Activated CD4-positive, alpha-beta memory T cell treated with anti-CD3 and anti-CD28 coated beads, Interleukin-2, amount 10 ng/mL, durations not matched to agents 7 days and 5 days (primary cell): ENCODE measurements around the gene FAM98B. TPM values are rescaled to one million over a fixed set of nuclear protein-coding genes. Genes with fewer than 3 reads are reported as not detected.

ENCODE experiments used
- CTCF ChIA-PET: fragments of 350-600 bp; sonication (Branson Sonifier 250); formaldehyde crosslinking; loops from one replicate; lab custom pipeline; 2021; ENCODE audit warnings: antibody characterized with exemption, inconsistent platforms; lab: Charles Lee
- POLR2A ChIA-PET: fragments of 350-600 bp; sonication (Branson Sonifier 250); formaldehyde crosslinking; loops from one replicate; lab custom pipeline; 2021; ENCODE audit warnings: antibody characterized with exemption; lab: Charles Lee
- DNase-seq: peaks from one replicate; pipeline ENCODE4 v3.0.0-alpha.2; 2020
- H3K27ac Mint-ChIP-seq: one replicate; pipeline ENCODE4 v1.8.0; 2021; ENCODE audit warnings: mild to moderate bottlenecking, mixed read lengths
- H3K27me3 Mint-ChIP-seq: one replicate; pipeline ENCODE4 v1.8.0; 2021; ENCODE audit warnings: mixed read lengths
- H3K36me3 Mint-ChIP-seq: one replicate; pipeline ENCODE4 v1.8.0; 2021; ENCODE audit warnings: low read depth, mixed read lengths
- H3K4me1 Mint-ChIP-seq: one replicate; pipeline ENCODE4 v1.8.0; 2021; ENCODE audit warnings: mixed read lengths
- H3K4me3 Mint-ChIP-seq: one replicate; pipeline ENCODE4 v1.8.0; 2021; ENCODE audit warnings: mild to moderate bottlenecking, mixed read lengths
- H3K9me3 Mint-ChIP-seq: one replicate; pipeline ENCODE4 v1.8.0; 2021; ENCODE audit warnings: mixed read lengths
- total RNA-seq, 2 experiments: library from RNA; stranded (reverse); gene quantifications; one replicate each; pipeline ENCODE4 v1.2.3, GENCODE V29; 2021

FAM98B gene
- total RNA-seq, 2 experiments from 2014 or later: 33.2 to 35.3 TPM

DNA sequence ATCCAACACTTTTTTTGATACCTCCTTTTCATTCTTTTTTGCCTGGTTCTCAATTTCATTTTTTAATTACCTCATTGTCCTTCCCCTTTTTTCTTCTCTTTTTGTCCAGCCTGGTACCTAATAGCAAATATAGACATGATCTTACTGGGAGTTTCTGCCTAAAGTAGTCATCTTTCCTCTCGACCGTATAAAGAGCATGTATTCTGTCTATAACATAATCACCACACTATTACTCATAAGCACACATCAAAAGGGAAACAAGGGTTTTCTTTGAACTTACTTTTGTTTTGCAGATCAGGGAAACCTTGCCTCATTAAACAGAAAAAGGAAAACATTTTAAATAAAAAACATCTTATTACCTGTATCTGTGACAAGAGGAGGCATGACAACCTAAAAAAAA is 33.0 kb downstream of the FAM98B start:
- Mint-ChIP-seq H3K4me1 (peaks cover 53% of the 10 kb centered on the region), H3K9me3 (no peaks in the 10 kb centered on the region), H3K27ac (peak overlapping the region; percentile 71), H3K4me3 (no peak overlapping the region), H3K27me3 (no peaks in the 10 kb centered on the region), H3K36me3 (peaks cover 63% of the 10 kb centered on the region)
- no peak for DNase-seq
- ChIA-PET POLR2A (interaction anchor here (1.0 to 3.8 kb wide), 5 partner anchors 32 to 210 kb away, joined by 3 to 16 read pairs (median 6); partner anchors contain the start of gene FAM98B), CTCF (interaction anchor here (1.3 to 2.0 kb wide), 5 partner anchors 77 to 213 kb away, joined by 3 to 12 read pairs (median 6); no protein-coding TSS in a partner anchor)

DNA sequence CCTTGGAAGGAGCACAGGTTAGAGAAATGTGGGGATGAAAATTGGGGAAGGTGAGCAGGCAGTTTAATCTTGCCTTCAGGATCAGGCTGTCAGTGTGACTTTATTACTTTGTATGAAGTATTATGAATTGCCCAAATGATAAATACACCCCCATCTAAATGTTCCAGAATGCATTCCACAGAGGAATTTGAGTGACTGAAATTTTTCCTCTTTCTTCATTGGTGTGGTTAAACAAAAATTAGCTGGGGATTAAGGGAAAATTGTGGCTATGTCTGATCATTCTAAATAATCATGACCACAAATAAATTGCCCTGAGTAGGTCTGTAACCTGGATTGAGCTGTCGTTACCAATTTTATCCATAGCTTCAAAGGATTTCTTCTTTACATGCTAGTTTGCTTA is 33.5 kb downstream of the FAM98B start:
- no peak overlapping the region for H3K4me3 Mint-ChIP-seq
- no peak for DNase-seq
- CTCF ChIA-PET: interaction anchor here (1.3 to 1.8 kb wide), 2 partner anchors 204 to 212 kb away, joined by 4 to 8 read pairs; no protein-coding TSS in a partner anchor
- no peaks in the 10 kb centered on the region for H3K27me3 Mint-ChIP-seq
- H3K4me1 Mint-ChIP-seq: peaks cover 53% of the 10 kb centered on the region
- POLR2A ChIA-PET: interaction anchor here (1.0 to 3.8 kb wide), 4 partner anchors 33 to 210 kb away, joined by 3 to 16 read pairs (median 6); partner anchors contain the start of gene FAM98B
- H3K36me3 Mint-ChIP-seq: peaks cover 63% of the 10 kb centered on the region
- no peaks in the 10 kb centered on the region for H3K9me3 Mint-ChIP-seq
- peak overlapping the region; percentile 71 for H3K27ac Mint-ChIP-seq

DNA sequence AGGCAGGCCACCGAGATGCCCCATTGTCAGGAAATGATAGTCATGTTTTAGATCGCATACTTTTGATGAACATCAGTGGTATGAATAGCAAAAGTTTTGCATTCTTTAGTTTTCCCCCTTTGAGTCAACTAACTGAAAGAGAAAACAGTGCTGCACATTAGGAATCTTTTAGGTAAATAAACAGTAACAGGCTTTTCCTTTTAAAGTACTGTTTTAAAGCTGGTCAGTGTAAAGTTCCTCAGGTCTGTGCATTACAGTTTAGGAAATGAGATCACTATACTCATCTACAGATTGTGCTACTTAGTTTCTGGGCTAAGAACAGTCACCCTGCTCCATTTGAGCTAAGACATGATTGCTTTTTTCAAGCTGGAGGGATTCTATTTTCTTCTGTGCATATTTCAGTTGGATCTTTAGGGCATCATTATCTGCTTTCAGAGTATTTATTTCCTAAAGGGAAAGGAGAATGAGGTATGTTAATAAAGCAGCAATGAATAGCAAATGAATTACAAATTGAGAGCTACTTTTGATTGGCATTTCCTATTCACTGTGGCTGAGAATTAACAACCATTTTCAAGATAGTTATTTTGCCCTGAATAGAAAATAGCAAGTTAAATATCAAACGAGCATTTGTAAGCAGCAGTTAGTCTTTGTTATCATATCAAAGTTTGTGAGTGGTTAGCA is 36.5 kb downstream of the FAM98B start:
- ChIA-PET POLR2A (interaction anchor here (0.9 to 3.8 kb wide), 9 partner anchors 8 to 207 kb away, joined by 3 to 16 read pairs (median 4); no protein-coding TSS in a partner anchor), CTCF (interaction anchor here (0.6 to 2.9 kb wide), 4 partner anchors 193 to 209 kb away, joined by 3 to 13 read pairs (median 4); no protein-coding TSS in a partner anchor)
- no peak for DNase-seq
- Mint-ChIP-seq H3K4me3 (no peak overlapping the region), H3K4me1 (peaks cover 57% of the 10 kb centered on the region), H3K27me3 (no peaks in the 10 kb centered on the region), H3K27ac (peak overlapping the region; percentile 17), H3K36me3 (peaks cover 81% of the 10 kb centered on the region), H3K9me3 (no peaks in the 10 kb centered on the region)

DNA sequence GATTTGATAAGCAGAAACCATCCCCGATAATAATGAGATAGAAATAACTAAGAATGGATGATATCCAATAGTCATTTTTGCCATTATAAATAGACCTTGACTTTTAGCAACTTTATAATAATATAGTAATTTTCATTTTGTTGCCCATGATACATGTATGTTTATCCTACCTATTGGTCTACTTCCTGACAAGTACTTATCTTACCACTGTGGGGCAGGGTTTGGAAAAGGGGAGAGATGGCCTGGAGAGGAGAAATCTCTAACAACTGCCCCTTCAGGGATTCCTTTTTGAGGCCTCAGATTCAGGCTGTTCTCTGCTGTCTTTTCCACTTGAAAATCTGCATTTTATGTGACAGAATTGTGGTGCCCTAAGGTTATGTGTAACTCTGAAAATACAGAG is 42.2 kb downstream of the FAM98B start:
- no peak for DNase-seq
- peaks cover 28% of the 10 kb centered on the region for H3K4me1 Mint-ChIP-seq
- H3K27me3 Mint-ChIP-seq: no peaks in the 10 kb centered on the region
- H3K9me3 Mint-ChIP-seq: no peaks in the 10 kb centered on the region
- POLR2A ChIA-PET: interaction anchor here (1.0 to 2.8 kb wide), 4 partner anchors 10 to 199 kb away, joined by 3 to 14 read pairs (median 8); no protein-coding TSS in a partner anchor
- CTCF ChIA-PET: interaction anchor here (3.0 kb wide), 1 partner anchor 187 kb away, joined by 11 read pairs; no protein-coding TSS in a partner anchor
- no peak overlapping the region for H3K27ac Mint-ChIP-seq
- H3K4me3 Mint-ChIP-seq: no peak overlapping the region
- H3K36me3 Mint-ChIP-seq: peaks cover 86% of the 10 kb centered on the region

DNA sequence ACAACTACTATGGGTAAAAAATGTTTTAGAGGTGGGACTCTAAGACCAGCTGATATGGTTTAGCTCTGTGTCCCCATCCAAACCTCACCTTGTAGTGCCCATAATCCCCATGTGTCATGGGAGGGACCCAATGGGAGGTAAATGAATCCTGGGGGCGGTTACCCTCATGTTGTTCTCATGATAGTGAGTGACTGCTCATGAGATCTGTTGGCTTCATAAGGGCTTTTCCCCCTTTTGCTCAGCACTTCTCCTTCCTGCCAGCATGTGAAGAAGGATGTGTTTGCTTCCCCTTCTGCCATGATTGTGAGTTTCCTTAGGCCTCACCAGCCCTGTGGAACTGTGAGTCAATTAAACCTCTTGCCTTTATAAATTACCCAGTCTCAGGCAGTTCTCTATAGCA is 45.7 kb downstream of the FAM98B start:
- POLR2A ChIA-PET: interaction anchor here (1.1 to 3.5 kb wide), 3 partner anchors 8 to 14 kb away, joined by 5 to 16 read pairs (median 5); no protein-coding TSS in a partner anchor

DNA sequence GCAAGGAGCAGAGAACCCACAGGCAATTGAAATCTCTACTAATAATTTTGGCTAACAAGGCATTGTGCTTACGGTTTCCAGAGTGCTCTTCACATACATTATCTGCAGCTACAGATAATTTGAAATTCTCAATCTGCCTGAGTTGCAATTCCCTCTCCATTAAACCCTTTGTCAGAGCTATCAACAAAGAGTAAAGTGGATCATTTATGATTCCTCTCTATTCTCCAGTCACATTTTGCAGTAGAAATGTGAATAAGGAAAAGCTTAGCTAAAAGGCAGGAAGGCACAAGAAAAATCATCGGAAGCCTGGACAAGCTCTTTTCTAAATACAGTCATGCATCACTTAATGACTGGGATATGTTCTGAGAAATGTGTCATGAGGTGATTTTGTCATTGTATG is 49.6 kb downstream of the FAM98B start:
- Mint-ChIP-seq H3K36me3 (peaks cover 93% of the 10 kb centered on the region), H3K9me3 (no peaks in the 10 kb centered on the region), H3K27ac (peak overlapping the region; percentile 6), H3K27me3 (no peaks in the 10 kb centered on the region), H3K4me1 (peaks cover 17% of the 10 kb centered on the region), H3K4me3 (no peak overlapping the region)
- no peak for DNase-seq
- CTCF ChIA-PET: interaction anchor here (0.9 to 3.2 kb wide), 5 partner anchors 49 to 196 kb away, joined by 3 to 19 read pairs (median 3); no protein-coding TSS in a partner anchor
- POLR2A ChIA-PET: interaction anchor here (0.9 to 2.1 kb wide), 3 partner anchors 8 to 187 kb away, joined by 5 to 7 read pairs (median 7); no protein-coding TSS in a partner anchor

More for the DNA sequence above, 45.7 kb downstream of the FAM98B start:
- H3K27me3 Mint-ChIP-seq: no peaks in the 10 kb centered on the region
- peak overlapping the region; percentile 4 for H3K27ac Mint-ChIP-seq
- H3K4me1 Mint-ChIP-seq: peaks cover 16% of the 10 kb centered on the region
- DNase-seq: no peak
- H3K4me3 Mint-ChIP-seq: no peak overlapping the region
- no peaks in the 10 kb centered on the region for H3K9me3 Mint-ChIP-seq
- H3K36me3 Mint-ChIP-seq: peaks cover 91% of the 10 kb centered on the region
- CTCF ChIA-PET: interaction anchor here (1.5 to 2.8 kb wide), 2 partner anchors 60 to 64 kb away, joined by 3 to 9 read pairs; partner anchors contain the start of gene RASGRP1

DNA sequence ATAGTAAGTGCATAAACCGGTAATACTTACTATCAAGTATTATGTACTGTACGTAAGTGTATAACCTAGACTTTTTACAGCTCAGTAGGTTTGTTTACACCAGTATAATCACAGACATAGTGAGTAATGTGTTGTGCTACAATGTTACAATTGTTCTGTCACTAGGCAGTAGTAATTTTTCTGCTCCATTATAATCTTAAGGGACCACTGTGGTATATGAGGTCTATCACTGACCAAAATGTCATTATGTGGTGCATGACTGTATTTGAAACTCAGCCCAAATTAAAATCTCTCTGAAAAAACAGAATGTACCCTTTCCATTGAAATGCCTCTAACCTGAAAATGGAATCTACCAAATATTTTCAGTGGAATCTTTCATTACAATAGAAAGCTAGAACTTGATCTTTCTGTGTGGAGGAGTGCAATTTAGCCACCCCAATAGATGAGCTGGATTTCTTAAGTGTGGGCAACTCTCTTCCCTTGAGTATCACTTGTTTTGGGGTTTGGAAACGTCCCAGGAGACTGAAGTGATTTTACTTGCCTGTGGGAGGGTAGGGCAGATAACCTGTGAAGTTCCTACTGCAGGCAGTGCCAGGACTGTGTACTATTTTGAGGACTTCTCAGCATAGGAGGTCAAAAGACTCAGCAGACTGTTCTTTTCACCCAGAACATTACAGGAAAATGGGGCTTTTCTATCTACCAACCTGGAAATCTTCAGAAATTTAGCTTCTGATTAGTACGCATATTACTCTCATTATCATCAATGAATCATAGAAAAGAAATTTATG is 50.9 kb downstream of the FAM98B start:
- ChIA-PET CTCF (interaction anchor here (0.9 to 3.2 kb wide), 4 partner anchors 59 to 194 kb away, joined by 3 to 20 read pairs (median 12); no protein-coding TSS in a partner anchor), POLR2A (interaction anchor here (0.7 to 1.6 kb wide), 10 partner anchors 8 to 194 kb away, joined by 3 to 6 read pairs (median 3); no protein-coding TSS in a partner anchor)
- Mint-ChIP-seq H3K4me3 (no peak overlapping the region), H3K27ac (peak overlapping the region; percentile 11), H3K4me1 (peaks cover 29% of the 10 kb centered on the region), H3K27me3 (no peaks in the 10 kb centered on the region), H3K9me3 (no peaks in the 10 kb centered on the region), H3K36me3 (peaks cover 93% of the 10 kb centered on the region)
- DNase-seq: no peak

DNA sequence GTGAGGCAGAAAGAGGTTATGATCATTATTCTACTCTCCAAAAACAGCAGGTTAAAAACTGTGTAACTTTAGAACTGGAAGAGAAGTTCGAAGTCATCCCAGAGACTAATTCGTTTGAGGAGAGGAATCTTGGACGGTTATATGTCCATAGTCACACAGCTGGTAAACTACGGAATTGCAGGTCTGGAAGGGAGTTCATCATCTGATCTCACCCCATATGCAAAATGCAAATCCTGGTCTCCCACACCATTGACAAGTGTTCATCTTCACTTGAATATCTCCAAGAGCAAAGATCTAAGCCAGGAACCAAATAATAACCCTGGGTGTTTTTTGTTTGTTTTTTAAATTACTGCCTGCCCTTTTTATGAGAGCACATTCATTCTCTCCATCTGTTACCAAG is 53.1 kb downstream of the FAM98B start:
- peaks cover 46% of the 10 kb centered on the region for H3K4me1 Mint-ChIP-seq
- no peak for DNase-seq
- H3K36me3 Mint-ChIP-seq: peaks cover 91% of the 10 kb centered on the region
- no peaks in the 10 kb centered on the region for H3K9me3 Mint-ChIP-seq
- peak overlapping the region; percentile 54 for H3K27ac Mint-ChIP-seq
- H3K27me3 Mint-ChIP-seq: no peaks in the 10 kb centered on the region
- no peak overlapping the region for H3K4me3 Mint-ChIP-seq
- POLR2A ChIA-PET: interaction anchor here (0.6 to 2.3 kb wide), 8 partner anchors 7 to 499 kb away, joined by 3 to 7 read pairs (median 4); no protein-coding TSS in a partner anchor
- CTCF ChIA-PET: interaction anchor here (0.8 to 3.0 kb wide), 6 partner anchors 57 to 193 kb away, joined by 3 to 20 read pairs (median 6); partner anchors contain the start of gene RASGRP1

DNA sequence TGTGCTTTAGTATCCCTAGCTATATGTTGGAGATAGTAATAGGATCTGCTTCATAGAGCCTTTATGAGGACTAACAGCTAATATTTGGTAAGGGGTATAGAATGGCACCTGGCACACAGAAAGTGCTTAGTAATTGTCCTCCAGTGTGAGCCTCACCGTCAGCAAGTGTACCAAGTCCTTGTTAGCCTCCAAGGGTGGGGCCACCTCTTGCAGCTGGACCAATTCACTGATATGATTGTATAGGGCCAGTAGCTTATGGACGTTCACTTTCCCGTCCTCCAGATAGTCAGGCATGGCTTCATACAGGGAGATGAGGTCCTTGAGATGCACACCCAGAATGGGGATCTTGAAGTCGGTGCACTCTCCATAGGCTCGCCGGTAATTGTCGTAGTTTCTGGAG is 53.6 kb downstream of the FAM98B start:
- ChIA-PET CTCF (interaction anchor here (1.2 to 3.0 kb wide), 4 partner anchors 11 to 192 kb away, joined by 4 to 20 read pairs (median 8); partner anchors contain the start of gene RASGRP1), POLR2A (interaction anchor here (1.0 to 2.3 kb wide), 8 partner anchors 8 to 189 kb away, joined by 3 to 7 read pairs (median 4); no protein-coding TSS in a partner anchor)
- no peaks in the 10 kb centered on the region for H3K9me3 Mint-ChIP-seq
- H3K4me3 Mint-ChIP-seq: no peak overlapping the region
- H3K27me3 Mint-ChIP-seq: no peaks in the 10 kb centered on the region
- peaks cover 48% of the 10 kb centered on the region for H3K4me1 Mint-ChIP-seq
- peak overlapping the region; percentile 54 for H3K27ac Mint-ChIP-seq
- peaks cover 91% of the 10 kb centered on the region for H3K36me3 Mint-ChIP-seq
- no peak for DNase-seq

DNA sequence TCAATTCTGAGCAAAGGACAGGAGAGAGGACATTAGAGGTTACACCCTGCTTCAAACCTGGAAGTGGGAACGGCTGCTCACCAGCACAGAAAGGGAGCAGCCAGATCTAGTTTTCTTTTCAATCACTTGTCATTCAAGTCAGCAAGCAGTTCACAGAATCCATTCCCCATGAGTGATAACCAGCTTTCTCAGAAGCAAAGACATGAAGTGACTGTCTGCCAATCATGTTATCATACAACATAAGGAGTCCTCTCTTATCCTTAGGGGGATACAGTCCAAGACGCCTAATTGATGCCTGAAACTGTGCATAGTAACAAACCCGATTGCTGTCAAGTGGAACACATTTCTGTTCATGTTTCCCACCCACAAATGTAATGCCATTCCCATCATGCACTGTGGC is 54.7 kb downstream of the FAM98B start:
- peaks cover 91% of the 10 kb centered on the region for H3K36me3 Mint-ChIP-seq
- no peak for DNase-seq
- POLR2A ChIA-PET: interaction anchor here (0.7 to 2.3 kb wide), 5 partner anchors 9 to 182 kb away, joined by 3 to 7 read pairs (median 5); partner anchors contain the start of gene RASGRP1
- peaks cover 49% of the 10 kb centered on the region for H3K4me1 Mint-ChIP-seq
- H3K9me3 Mint-ChIP-seq: no peaks in the 10 kb centered on the region
- H3K27ac Mint-ChIP-seq: peak overlapping the region; percentile 76
- H3K27me3 Mint-ChIP-seq: no peaks in the 10 kb centered on the region
- no peak overlapping the region for H3K4me3 Mint-ChIP-seq
- CTCF ChIA-PET: interaction anchor here (1.2 to 2.8 kb wide), 3 partner anchors 10 to 174 kb away, joined by 4 to 8 read pairs (median 7); partner anchors contain the start of gene RASGRP1

DNA sequence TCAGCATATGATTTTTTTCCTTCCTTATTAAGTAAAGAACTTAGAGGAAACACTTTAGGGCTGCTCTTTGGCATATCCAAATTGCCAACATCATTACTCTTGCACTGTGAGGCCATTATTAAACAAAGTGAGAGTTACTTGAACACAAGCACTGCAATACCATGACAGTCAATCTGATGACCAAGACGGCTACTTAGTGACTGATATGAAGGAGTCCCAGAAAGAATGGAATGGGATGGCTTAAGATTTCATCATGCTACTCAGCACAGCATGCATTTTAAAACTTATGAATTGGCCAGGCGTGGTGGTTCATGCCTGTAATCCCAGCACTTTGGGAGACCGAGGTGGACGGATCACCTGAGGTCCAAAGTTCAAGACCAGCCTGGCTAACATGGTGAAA is 55.2 kb downstream of the FAM98B start:
- Mint-ChIP-seq H3K27ac (peak overlapping the region; percentile 76), H3K9me3 (no peaks in the 10 kb centered on the region), H3K4me3 (no peak overlapping the region), H3K4me1 (peaks cover 51% of the 10 kb centered on the region), H3K27me3 (no peaks in the 10 kb centered on the region), H3K36me3 (peaks cover 94% of the 10 kb centered on the region)
- DNase-seq: no peak
- ChIA-PET POLR2A (interaction anchor here (1.0 to 3.0 kb wide), 2 partner anchors 11 to 12 kb away, joined by 3 to 16 read pairs; no protein-coding TSS in a partner anchor), CTCF (interaction anchor here (2.4 to 2.8 kb wide), 3 partner anchors 55 to 181 kb away, joined by 7 to 12 read pairs (median 8); partner anchors contain the start of gene RASGRP1)
